HG02870 (cell line): ENCODE data around the gene ATG12.
A peak's percentile ranks its signal among the peaks of the same experiment; 100 is the strongest.
"Not testable (repeated sequence)": the region's sequence is repeated elsewhere in the genome, so short reads cannot be mapped to it uniquely, and the experiment has no call there.

Experiments used
- ATAC-seq: cut with Tn5 transposase; IDR thresholded peaks from one replicate; pipeline ENCODE4 v1.9.1; 2021; ENCODE audit warnings: mild to moderate bottlenecking, moderate library complexity; ENCODE audit not compliant: unreplicated experiment

The ATG12 gene

GRCh38 chr5:115841382-115842088, at the start of gene ATG12, which contains the start of gene AP3S1:
Gene ATG12, minus strand, starts transcription at chr5:115841565. Its CDS starts 13 bp downstream, at chr5:115841552.
Gene AP3S1, plus strand, starts transcription at chr5:115841935. Its CDS starts 103 bp downstream, at chr5:115842038.
- peak; percentile 74 for ATAC-seq

DNA sequence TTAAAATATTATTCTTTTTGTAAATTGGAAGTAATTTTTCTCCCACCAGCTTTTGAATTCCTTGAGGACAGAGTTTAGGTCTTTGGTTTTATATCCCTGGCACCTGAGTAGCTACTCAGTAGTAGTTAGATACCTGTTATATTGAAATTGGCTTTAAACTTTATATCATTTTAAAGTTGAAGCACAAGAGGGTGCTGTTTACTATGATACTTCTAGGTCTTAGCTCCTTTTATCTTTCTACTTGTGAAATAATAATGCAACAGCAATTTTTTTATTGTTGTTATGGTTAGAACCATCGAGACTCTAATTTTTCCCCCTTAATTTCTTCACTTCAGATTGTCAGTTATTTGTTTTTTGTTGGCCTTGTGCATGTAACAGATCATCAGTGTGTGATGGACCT, 46.7 kb upstream of the ATG12 start:
- ATAC-seq, result no peak

DNA sequence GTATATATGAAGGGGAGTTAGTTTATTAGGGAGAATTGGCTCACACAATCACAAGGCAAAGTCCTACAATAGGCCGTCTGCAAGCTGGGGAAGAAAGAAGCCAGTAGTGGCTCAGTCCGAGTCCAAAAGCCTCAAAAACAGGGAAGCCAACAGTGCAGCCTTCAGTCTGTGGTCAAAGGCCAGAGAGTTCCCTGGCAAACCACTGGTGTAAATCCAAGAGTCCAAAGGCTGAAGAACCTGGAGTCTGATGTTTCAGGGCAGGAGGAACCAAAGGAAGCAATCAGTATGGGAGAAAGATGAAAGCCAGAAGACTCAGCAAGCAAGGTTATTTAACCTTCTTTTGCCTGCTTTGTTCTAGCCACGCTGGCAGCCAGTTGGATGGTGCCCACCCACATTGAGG, 43.8 kb upstream of the ATG12 start:
- ATAC-seq, result not testable (repeated sequence)

DNA sequence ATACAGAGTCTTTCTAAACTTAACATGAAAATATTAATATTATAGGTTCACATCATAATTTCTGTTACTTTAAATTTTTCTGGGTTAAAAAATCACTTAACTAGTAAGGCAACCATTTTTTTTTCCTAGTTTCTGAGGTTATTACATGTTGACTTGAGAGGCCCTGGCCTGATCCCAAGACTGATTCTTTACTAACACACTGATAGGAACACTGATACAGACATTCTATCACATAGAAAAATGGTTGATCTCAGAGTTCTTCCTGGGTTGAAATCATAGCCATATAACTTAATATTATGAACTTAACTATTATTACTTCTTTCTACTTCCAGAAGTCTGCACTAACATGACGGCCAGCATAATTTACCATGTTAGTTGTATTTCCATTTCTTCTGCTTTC, 43.3 kb upstream of the ATG12 start:
- no peak for ATAC-seq

DNA sequence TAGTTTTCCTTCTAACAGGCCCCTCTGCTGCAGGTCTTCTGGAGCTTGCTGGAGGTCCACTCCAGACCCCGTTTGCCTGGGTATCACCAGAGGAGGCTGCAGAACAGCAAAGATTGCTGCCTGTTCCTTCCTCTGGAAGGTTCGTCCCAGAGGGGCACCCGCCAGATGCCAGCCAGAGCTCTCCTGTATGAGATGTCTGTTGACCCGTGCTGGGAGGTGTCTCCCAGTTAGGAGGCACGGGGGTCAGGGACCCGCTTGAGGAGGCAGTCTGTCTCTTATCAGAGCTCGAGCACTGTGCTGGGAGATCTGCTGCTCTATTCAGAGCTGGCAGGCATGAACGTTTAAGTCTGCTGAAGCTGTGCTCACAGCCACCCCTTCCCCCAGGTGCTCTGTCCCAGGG, 41.1 kb upstream of the ATG12 start:
- not testable (repeated sequence) for ATAC-seq

- ATAC-seq, result not testable (repeated sequence)
These were observed 36.0 kb upstream of the ATG12 start for GRCh38 chr5:115877342-115877741.

GRCh38 chr5:115875447-115875846, 34.1 kb upstream of the ATG12 start:
- no peak for ATAC-seq

DNA sequence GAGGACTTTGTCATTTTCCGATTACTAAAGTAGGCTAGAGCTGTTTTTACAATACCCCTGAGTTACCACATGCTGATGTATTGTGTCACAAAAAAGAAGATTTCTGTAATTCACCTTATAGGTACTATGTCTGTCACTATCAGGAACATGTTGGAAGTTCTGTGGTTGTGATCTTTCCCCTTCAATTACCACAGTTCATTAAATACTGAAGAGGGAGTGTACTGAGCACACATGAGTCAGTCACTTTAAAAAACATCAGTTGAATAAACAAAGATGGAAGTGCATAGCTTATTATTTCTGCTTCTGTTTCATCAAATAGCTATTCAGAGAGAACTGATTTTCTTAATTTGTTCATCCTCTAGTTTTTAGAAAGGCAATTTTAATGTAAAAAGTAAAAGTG, 32.0 kb upstream of the ATG12 start:
- no peak for ATAC-seq

- ATAC-seq, result no peak
These were observed 31.1 kb upstream of the ATG12 start for GRCh38 chr5:115872447-115872846.

- ATAC-seq, result no peak
These were observed 28.0 kb upstream of the ATG12 start for GRCh38 chr5:115869256-115869795.

- no peak for ATAC-seq
These were observed 18.0 kb upstream of the ATG12 start for GRCh38 chr5:115859378-115859777.

DNA sequence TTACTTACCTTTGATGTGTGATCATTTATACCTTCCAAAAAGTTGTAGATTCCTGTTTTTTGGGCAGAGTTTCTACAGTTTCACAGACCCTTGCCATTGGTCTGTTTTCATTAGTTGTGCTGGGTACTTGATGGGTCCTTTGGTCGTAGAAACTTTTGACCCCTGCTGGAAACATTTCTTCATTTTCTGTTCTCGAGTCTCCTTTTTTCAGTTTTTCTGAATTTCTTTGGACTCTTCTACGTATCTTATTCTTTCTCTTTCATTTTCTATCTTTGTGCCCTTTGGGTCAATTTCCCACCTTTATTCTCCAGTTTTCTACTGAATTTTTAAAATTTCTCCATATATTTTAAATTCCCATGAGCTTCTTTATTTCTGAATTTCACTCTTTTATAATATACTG, 17.0 kb upstream of the ATG12 start:
- no peak for ATAC-seq

GRCh38 chr5:115857626-115858349, 16.4 kb upstream of the ATG12 start:
- ATAC-seq, result no peak

DNA sequence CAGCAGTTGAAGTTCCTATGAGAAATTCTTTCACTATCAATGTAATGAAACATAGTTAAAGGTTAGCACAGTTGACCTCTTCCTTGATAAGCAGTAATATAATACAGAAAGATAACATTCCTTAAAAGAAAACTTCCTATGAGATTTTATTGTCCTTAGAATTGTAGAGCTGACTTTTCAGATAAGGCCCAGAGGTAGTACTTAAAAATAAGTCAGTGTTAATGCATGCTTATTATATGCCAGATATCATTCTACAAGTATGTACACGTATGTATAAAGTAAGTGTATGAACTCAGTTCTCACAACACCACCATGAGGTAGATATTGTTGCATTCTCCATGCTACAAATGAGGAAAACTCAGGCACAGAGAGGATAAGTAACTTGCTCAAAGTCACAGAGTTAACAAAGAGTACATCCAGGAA, 15.7 kb upstream of the ATG12 start:
- no peak for ATAC-seq

GRCh38 chr5:115855959-115856358, 14.6 kb upstream of the ATG12 start:
- ATAC-seq, result no peak

GRCh38 chr5:115854139-115854538, 12.8 kb upstream of the ATG12 start:
- ATAC-seq, result no peak

DNA sequence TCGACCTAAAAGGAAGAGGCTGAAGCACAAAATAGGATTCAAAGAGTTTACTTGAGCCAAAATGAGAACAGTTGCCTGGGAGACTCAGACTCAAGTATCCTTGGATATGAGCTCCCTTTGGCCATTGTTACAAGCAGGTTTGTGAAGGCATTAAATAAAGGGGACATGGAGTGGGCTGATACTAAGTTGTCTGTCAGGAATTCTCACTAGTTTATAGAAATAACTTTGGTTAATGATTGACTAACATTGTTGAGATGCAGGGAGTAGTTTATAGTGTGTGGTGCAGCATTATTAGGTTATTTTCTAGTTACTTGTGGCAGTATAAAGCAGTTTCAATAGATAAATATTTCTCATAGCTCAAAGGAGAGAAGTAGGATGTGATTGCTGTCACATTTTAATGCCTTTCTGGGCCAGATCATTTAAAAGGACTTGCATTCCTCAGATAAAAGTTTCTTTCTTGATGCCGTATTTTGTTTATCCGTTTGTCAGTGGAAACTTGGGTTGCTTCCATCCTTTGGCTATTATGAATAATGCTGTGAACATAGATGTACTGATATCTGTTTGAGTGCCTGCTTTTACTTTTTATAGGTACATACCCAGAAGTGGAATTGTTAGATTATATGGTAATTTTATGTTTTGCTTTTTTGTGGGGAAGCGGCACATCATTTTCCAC, 9.5 kb upstream of the ATG12 start:
- ATAC-seq, result no peak

- no peak for ATAC-seq
These were observed 8.0 kb upstream of the ATG12 start for GRCh38 chr5:115849258-115849798.

DNA sequence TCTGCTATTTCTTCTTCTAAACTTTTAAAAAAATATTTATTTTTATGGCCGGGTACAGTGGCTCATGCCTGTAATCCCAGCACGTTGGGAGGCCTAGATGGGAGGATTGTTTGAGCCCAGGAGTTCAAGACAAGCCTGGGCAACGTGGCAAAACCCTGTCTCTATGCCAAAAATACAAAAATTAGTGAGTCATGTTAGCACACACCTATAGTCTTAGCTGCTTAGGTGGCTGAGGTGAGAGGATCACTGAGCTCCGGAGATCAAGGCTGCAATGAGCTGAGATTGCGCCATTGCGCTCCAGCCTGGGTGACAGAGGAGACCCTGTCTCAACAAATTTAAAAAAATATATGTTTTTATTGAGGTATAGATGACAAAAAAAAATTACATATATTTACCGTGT, 5.9 kb upstream of the ATG12 start:
- ATAC-seq, result no peak

GRCh38 chr5:115844321-115844817, 3.0 kb upstream of the ATG12 start:
- no peak for ATAC-seq
